GM23338 (cell line): Measurements from ENCODE around the gene ANKFN1.

Source experiments
- CTCF ChIP-seq, 2 experiments: fragments of 200-600 bp in 1 of 2; sonication (generic) in 1 of 2; conservative IDR thresholded peaks; 2 replicates each; pipeline versions ENCODE4 v1.5.1 to v1.6.1; 2016 to 2017; ENCODE audit warnings: antibody characterized with exemption in 2 of 2, low read depth in 2 of 2, mild to moderate bottlenecking in 2 of 2, moderate library complexity in 1 of 2
- EZH2 ChIP-seq: fragments of 200-600 bp; sonication (generic); IDR thresholded peaks from one replicate; pipeline ENCODE4 v1.8.0; 2017; ENCODE audit warnings: antibody characterized with exemption, mild to moderate bottlenecking, low read depth; ENCODE audit not compliant: unreplicated experiment
- EZH2phosphoT487 ChIP-seq: fragments of 200-600 bp; sonication (generic); IDR thresholded peaks from one replicate; pipeline ENCODE4 v1.8.1; 2018; ENCODE audit warnings: antibody characterized with exemption; ENCODE audit not compliant: unreplicated experiment
- POLR2AphosphoS5 ChIP-seq: IDR thresholded peaks from 2 replicates; pipeline ENCODE4 v1.6.1; 2016; ENCODE audit warnings: antibody characterized with exemption, low read depth
- REST ChIP-seq: IDR thresholded peaks from one replicate; pipeline ENCODE4 v1.6.1; 2018; ENCODE audit warnings: antibody characterized with exemption; ENCODE audit not compliant: unreplicated experiment

GRCh38 chr17:56440419-56440818, 287.1 kb downstream of the ANKFN1 start:
- TF ChIP-seq EZH2 (no peak), CTCF (conservative IDR thresholded peaks at IDR 0.05; ENCODE audit: low read depth in 2 of 2) (no peak), POLR2AphosphoS5 (no peak), REST (no peak), EZH2phosphoT487 (no peak)
